ENCODE results near the gene SYNE1.
"Not testable (repeated sequence)": the region's sequence is repeated elsewhere in the genome, so short reads cannot be mapped to it uniquely, and the experiment has no call there.

DNA sequence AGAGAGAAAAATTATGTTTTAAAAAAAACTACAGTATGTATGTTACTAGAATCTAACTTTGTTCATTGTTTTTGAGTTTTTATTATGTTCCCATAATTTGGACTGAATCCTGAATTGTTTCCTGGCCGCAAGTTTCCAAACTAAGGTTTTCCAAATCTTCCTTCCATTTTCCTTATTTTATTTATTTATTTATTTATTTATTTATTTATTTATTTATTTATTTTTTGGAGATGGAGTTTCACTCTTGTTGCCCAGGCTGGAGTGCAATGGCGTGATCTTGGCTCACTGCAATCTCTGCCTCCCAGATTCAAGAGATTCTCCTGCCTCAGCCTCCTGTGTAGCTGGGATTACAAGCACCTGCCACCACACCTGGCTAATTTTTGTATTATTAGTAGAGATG, 215.7 kb downstream of the SYNE1 start:
- TF ChIP-seq, protein P1, sequence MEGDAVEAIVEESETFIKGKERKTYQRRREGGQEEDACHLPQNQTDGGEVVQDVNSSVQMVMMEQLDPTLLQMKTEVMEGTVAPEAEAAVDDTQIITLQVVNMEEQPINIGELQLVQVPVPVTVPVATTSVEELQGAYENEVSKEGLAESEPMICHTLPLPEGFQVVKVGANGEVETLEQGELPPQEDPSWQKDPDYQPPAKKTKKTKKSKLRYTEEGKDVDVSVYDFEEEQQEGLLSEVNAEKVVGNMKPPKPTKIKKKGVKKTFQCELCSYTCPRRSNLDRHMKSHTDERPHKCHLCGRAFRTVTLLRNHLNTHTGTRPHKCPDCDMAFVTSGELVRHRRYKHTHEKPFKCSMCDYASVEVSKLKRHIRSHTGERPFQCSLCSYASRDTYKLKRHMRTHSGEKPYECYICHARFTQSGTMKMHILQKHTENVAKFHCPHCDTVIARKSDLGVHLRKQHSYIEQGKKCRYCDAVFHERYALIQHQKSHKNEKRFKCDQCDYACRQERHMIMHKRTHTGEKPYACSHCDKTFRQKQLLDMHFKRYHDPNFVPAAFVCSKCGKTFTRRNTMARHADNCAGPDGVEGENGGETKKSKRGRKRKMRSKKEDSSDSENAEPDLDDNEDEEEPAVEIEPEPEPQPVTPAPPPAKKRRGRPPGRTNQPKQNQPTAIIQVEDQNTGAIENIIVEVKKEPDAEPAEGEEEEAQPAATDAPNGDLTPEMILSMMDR (IDR thresholded peaks at IDR 0.05 in 4 of 5, conservative IDR thresholded peaks at IDR 0.05 in 1 of 5) = not testable (repeated sequence)
- not testable (repeated sequence) for TF ChIP-seq POLR2A (IDR thresholded peaks at IDR 0.05)
